Measurements from ENCODE around the gene MFN2.

DNA sequence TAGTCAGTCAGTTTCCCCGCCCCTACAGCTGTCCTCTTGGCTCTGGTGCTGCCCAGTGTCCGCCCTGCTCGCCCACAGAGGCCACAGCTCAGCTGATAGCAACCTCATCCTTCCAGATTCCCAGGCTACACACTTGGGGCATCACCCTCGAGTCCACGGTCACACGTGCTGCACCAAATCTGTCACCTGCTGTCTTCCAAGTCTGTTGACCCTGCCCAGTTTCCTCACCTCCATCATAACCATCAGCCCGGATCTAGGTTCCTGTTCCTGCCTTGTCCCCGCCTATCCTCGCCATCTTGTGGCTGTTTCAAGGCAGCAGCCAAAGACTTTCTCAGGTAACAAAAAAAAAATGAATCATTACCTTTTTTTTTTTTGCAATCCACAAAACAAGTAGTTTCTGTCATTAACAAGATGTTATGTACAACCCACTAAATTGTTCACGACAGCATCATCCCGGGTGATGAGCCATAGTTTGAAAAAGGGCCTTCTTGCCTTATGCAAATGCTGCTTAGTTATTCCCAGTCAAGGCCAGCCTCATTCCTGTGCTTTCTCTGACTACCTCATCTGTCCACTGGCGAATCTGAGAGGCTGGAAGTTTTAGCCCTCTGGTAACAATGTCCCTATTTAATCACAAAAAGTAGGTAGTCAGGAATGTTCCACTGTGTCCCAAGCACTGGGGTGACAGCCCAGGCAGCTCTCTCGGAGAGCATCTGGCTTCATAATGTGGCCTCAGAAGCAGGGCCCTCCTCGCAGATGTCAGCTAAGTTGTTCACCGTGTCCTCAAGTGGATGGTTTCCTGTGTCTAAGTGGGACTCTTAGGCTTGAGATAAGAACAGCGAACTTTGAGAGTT, 34.1 kb downstream of the MFN2 start:
- TF ChIP-seq POLR2A (IDR thresholded peaks at IDR 0.05) (no peak), POLR2AphosphoS5 (IDR thresholded peaks at IDR 0.05) (no peak)
